Tibial nerve (tissue), 4 donors: Measurements from ENCODE around the gene ARPC1A. TPM values are rescaled to one million over a fixed set of nuclear protein-coding genes. Genes with fewer than 3 reads are reported as not detected.
A peak's percentile ranks its signal among the peaks of the same experiment; 100 is the strongest.

Source experiments
- DNase-seq, 2 donors: peaks; one replicate each; pipeline ENCODE4 v3.0.0-alpha.2; 2019; ENCODE audit warnings: low spot score in 2 of 2
- H3K27ac ChIP-seq, 4 donors: fragments of 200-600 bp; sonication (generic) in 3 of 4; one replicate each; pipeline ENCODE4 v1.5.1; 2017 to 2019; ENCODE audit warnings: mild to moderate bottlenecking in 1 of 4
- H3K27me3 ChIP-seq, 2 donors: fragments of 200-600 bp; sonication (generic) in 1 of 2; one replicate each; pipeline versions ENCODE4 v1.5.1 to v1.6.0; 2017 to 2019
- H3K36me3 ChIP-seq, 3 donors: fragments of 200-600 bp; sonication (generic); one replicate each; pipeline ENCODE4 v1.5.1; 2018 to 2019
- H3K4me1 ChIP-seq, 4 donors: fragments of 200-600 bp; sonication (generic) in 3 of 4; one replicate each; pipeline ENCODE4 v1.5.1; 2017 to 2019
- H3K4me3 ChIP-seq, 4 donors: fragments of 200-600 bp; sonication (generic) in 3 of 4; one replicate each; pipeline ENCODE4 v1.5.1; 2017 to 2019; ENCODE audit warnings: mild to moderate bottlenecking in 1 of 4, moderate library complexity in 1 of 4
- H3K9me3 ChIP-seq, 4 donors: fragments of 200-600 bp; sonication (generic) in 3 of 4; one replicate each; pipeline ENCODE4 v1.5.1; 2017 to 2019
- EP300 ChIP-seq, 2 donors: sonication (generic); formaldehyde crosslinking; IDR thresholded peaks; one replicate each; pipeline ENCODE4 v1.6.1; 2017; ENCODE audit warnings: antibody characterized with exemption in 2 of 2, mild to moderate bottlenecking in 1 of 2
- POLR2A ChIP-seq, 2 donors: fragments of 450-650 bp; IDR thresholded peaks; one replicate each; pipeline ENCODE4 v1.6.1; 2017; ENCODE audit warnings: antibody characterized with exemption in 2 of 2, mild to moderate bottlenecking in 2 of 2, moderate library complexity in 2 of 2
- WGBS, 2 donors: methylation state at CpG; one replicate each; pipeline ENCODE4 v1.1.5; 2018; 5-methylcytosine and 5-hydroxymethylcytosine counted together
- total RNA-seq, 4 donors: library from RNA; depleted of rRNA; stranded (reverse); fragments of >200 nt; gene quantifications; one replicate each; pipeline ENCODE4 v1.1.0, GENCODE V29; 2016
- TF ChIP-seq, protein P1 (sequence below), 5 experiments: fragments of 200-600 bp in 3 of 5; fragments of 450-650 bp in 2 of 5; sonication (generic) in 3 of 5; IDR thresholded peaks; one replicate each; pipeline ENCODE4 v1.5.1; 2016 to 2019; ENCODE audit warnings: antibody characterized with exemption in 5 of 5, mild to moderate bottlenecking in 3 of 5, moderate library complexity in 2 of 5

ARPC1A gene
- total RNA-seq, 4 donors from 2014 or later, result 92.2 to 151 (median 118) TPM

GRCh38 chr7:99365318-99366141 is 39.8 kb downstream of the ARPC1A start:
- H3K27ac ChIP-seq, result peak overlapping the region in 1 of 4 donors; percentile 0
- TF ChIP-seq, protein P1, sequence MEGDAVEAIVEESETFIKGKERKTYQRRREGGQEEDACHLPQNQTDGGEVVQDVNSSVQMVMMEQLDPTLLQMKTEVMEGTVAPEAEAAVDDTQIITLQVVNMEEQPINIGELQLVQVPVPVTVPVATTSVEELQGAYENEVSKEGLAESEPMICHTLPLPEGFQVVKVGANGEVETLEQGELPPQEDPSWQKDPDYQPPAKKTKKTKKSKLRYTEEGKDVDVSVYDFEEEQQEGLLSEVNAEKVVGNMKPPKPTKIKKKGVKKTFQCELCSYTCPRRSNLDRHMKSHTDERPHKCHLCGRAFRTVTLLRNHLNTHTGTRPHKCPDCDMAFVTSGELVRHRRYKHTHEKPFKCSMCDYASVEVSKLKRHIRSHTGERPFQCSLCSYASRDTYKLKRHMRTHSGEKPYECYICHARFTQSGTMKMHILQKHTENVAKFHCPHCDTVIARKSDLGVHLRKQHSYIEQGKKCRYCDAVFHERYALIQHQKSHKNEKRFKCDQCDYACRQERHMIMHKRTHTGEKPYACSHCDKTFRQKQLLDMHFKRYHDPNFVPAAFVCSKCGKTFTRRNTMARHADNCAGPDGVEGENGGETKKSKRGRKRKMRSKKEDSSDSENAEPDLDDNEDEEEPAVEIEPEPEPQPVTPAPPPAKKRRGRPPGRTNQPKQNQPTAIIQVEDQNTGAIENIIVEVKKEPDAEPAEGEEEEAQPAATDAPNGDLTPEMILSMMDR (IDR thresholded peaks at IDR 0.05), result peak; percentile 23 to 47 (median 35)
- TF ChIP-seq EP300 (IDR thresholded peaks at IDR 0.05), result no peak

GRCh38 chr7:99366646-99367045 is 40.9 kb downstream of the ARPC1A start:
- 60 to 70% methylated on average over 6 to 11 of the region's 11 CpGs for WGBS, 2 donors
- Histone ChIP-seq H3K27me3 (no peaks in the 10 kb centered on the region), H3K4me1 (peaks cover 0 to 27% (median 0%) of the 10 kb centered on the region in 4 donors), H3K27ac (peak overlapping the region in 2 of 4 donors; percentile 17 to 57), H3K36me3 (peaks cover 0 to 74% (median 0%) of the 10 kb centered on the region in 3 donors), H3K9me3 (no peaks in the 10 kb centered on the region), H3K4me3 (no peak overlapping the region)
- DNase-seq, result no peak
- TF ChIP-seq EP300 (IDR thresholded peaks at IDR 0.05), result no peak
- no peak for TF ChIP-seq POLR2A (IDR thresholded peaks at IDR 0.05)
- TF ChIP-seq, protein P1 (IDR thresholded peaks at IDR 0.05), result no peak

More at GRCh38 chr7:99365318-99366141, 39.8 kb downstream of the ARPC1A start:
- peaks cover 0 to 35% (median 0%) of the 10 kb centered on the region in 4 donors for H3K4me1 ChIP-seq
- no peaks in the 10 kb centered on the region for H3K9me3 ChIP-seq
- H3K36me3 ChIP-seq, result peaks cover 0 to 85% (median 0%) of the 10 kb centered on the region in 3 donors
- no peaks in the 10 kb centered on the region for H3K27me3 ChIP-seq
- WGBS, 2 donors, result 82 to 87% methylated on average over 17 of the region's 17 CpGs
- no peak overlapping the region for H3K4me3 ChIP-seq
- DNase-seq, result no peak

DNA sequence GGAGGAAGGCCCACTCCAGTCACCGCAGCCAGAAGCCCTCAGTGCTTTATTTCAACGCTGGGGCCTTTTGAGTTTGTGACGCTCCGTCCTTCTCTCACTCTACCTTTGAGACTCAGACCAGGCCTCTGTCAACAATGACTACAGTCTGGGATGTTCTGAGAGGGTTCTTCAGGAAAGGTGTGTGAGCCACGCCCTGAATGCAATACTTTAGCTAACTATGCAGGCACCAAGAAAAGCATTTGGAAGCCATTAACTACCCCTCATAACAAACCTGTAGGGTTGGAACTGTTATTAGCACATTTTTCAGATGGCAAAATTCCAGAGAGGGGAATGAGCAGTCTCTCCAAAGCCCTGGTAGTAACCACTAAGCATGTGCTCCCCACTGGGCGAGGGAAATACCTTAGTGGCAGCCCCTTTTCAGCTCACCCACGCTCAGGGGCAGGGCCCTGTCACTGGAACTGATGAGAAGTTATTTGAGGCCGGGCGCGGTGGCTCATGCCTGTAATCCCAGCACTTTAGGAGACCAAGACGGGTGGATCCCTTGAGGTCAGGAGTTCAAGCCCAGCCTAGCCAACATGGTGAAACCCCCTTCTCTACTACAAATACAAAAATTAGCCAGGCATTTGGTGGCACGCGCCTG is 43.2 kb downstream of the ARPC1A start:
- no peak overlapping the region for H3K27ac ChIP-seq
- 83 to 93% methylated on average over 9 to 13 of the region's 13 CpGs for WGBS, 2 donors

DNA sequence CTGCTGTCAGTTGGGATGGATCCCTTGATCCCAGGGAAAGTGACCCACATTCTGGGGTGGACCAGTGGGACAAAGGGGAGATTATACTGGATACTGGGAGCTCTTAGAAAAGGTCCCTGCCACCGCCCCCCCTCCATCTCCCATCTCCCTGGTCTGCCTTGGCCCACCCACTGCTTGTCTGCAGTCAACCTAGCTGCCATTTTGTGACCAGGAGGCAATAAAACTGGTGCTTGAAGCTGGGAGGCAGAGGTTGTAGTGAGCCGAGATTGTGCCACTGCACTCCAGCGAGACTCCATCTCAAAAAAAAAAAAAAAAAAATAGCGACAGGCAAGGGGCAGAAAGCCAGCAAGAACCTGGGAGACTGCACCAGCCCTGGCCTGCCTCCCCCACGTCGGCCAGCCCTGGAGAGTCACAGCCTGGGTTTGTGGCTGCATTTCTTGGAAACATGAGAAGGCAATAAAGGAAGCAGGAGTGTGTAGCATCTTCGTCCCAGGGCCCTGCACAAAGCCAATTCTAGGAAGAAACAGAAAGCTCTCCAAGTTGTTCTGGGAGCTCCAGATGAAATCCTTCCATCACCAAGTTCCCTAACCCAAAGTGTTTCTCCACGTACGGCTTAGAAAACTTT is 44.2 kb downstream of the ARPC1A start:
- H3K9me3 ChIP-seq, result no peaks in the 10 kb centered on the region
- H3K4me3 ChIP-seq, result no peak overlapping the region
- 53 to 60% methylated on average over 9 of the region's 9 CpGs for WGBS, 2 donors
- peak overlapping the region in 2 of 4 donors; percentile 49 to 55 for H3K27ac ChIP-seq
- H3K4me1 ChIP-seq, result peaks cover 0 to 40% (median 8%) of the 10 kb centered on the region in 4 donors
- TF ChIP-seq, protein P1 (IDR thresholded peaks at IDR 0.05), result no peak
- TF ChIP-seq POLR2A (IDR thresholded peaks at IDR 0.05), result no peak
- no peak for TF ChIP-seq EP300 (IDR thresholded peaks at IDR 0.05)
- peaks cover 0 to 42% (median 0%) of the 10 kb centered on the region in 3 donors for H3K36me3 ChIP-seq
- no peaks in the 10 kb centered on the region for H3K27me3 ChIP-seq
- DNase-seq, result no peak

More for the DNA sequence above, 43.2 kb downstream of the ARPC1A start:
- peaks cover 0 to 36% (median 8%) of the 10 kb centered on the region in 4 donors for H3K4me1 ChIP-seq
- TF ChIP-seq POLR2A (IDR thresholded peaks at IDR 0.05), result no peak
- TF ChIP-seq EP300 (IDR thresholded peaks at IDR 0.05), result no peak
- TF ChIP-seq, protein P1 (IDR thresholded peaks at IDR 0.05), result no peak
- no peaks in the 10 kb centered on the region for H3K27me3 ChIP-seq
- no peak overlapping the region for H3K4me3 ChIP-seq
- no peaks in the 10 kb centered on the region for H3K9me3 ChIP-seq
- DNase-seq, result no peak
- H3K36me3 ChIP-seq, result peaks cover 0 to 52% (median 0%) of the 10 kb centered on the region in 3 donors
